IMR-90 (cell line): ENCODE data around the gene ERC2. TPM values are rescaled to one million over a fixed set of nuclear protein-coding genes. Genes with fewer than 3 reads are reported as not detected.

ENCODE experiments used
- ATAC-seq: fragments of 200-7000 bp; cut with Tn5 transposase; 2 replicates; pipeline ENCODE4 v1.9.1; 2020; ENCODE audit warnings: low read depth, mild to moderate bottlenecking, moderate library complexity
- BruUV-seq: library from RNA; stranded (reverse); fragments of 400-500 nt; replicated peaks from 2 replicates; lab custom pipeline; 2021; lab: Mats Ljungman, UMichigan
- CTCF ChIA-PET: fragments of 300-600 bp; formaldehyde crosslinking; extraction: SDS; loops from one replicate; lab custom pipeline; 2021; ENCODE audit warnings: antibody characterized with exemption; lab: Yijun Ruan, JAX
- POLR2A ChIA-PET: fragments of 300-600 bp; sonication (Branson Sonifier 250); formaldehyde crosslinking; loops from one replicate; lab custom pipeline; 2022; ENCODE audit warnings: antibody characterized with exemption; ENCODE audit not compliant: unreplicated experiment; lab: Charles Lee
- DNase-seq: peaks from one replicate; pipeline ENCODE4 v3.0.0; 2013
- H2AFZ ChIP-seq: replicated peaks from 2 replicates; pipeline ENCODE3; 2013; ENCODE audit warnings: low read length, mild to moderate bottlenecking; ENCODE audit not compliant: poor library complexity
- H2AK5ac ChIP-seq: 2 replicates; pipeline ENCODE4 v1.6.1; 2013; ENCODE audit warnings: low read depth, low read length, inconsistent platforms
- H2AK9ac ChIP-seq: replicated peaks from 2 replicates; pipeline ENCODE3; 2013; ENCODE audit warnings: mild to moderate bottlenecking, low read depth, low read length, moderate library complexity; ENCODE audit not compliant: poor library complexity
- H2BK120ac ChIP-seq: 2 replicates; pipeline ENCODE4 v1.6.1; 2013; ENCODE audit warnings: low read depth, low read length, inconsistent platforms
- H2BK15ac ChIP-seq: 3 replicates; pipeline ENCODE4 v1.6.1; 2013; ENCODE audit warnings: low read depth, low read length, inconsistent platforms
- H2BK20ac ChIP-seq: 2 replicates; pipeline ENCODE4 v1.6.1; 2013; ENCODE audit warnings: low read depth, mild to moderate bottlenecking, inconsistent platforms, low read length, moderate library complexity
- H2BK5ac ChIP-seq: 2 replicates; pipeline ENCODE4 v1.6.1; 2013; ENCODE audit warnings: mild to moderate bottlenecking, low read depth, low read length, inconsistent platforms; ENCODE audit not compliant: poor library complexity, severe bottlenecking
- H3K14ac ChIP-seq: replicated peaks from 2 replicates; pipeline ENCODE4 v1.6.1; 2013; ENCODE audit warnings: low read depth, low read length, inconsistent platforms
- H3K18ac ChIP-seq: 2 replicates; pipeline ENCODE4 v1.6.1; 2013; ENCODE audit warnings: low read depth, low read length, control low read depth
- H3K23ac ChIP-seq: 2 replicates; pipeline ENCODE4 v1.6.1; 2013; ENCODE audit warnings: low read depth, low read length, inconsistent platforms
- H3K27ac ChIP-seq: 2 replicates; pipeline ENCODE4 v1.5.1; 2013; ENCODE audit warnings: mild to moderate bottlenecking, control low read depth, low read length; ENCODE audit not compliant: insufficient read depth
- H3K27me3 ChIP-seq: 2 replicates; pipeline ENCODE4 v1.6.1; 2013; ENCODE audit warnings: low read length; ENCODE audit not compliant: control insufficient read depth, insufficient read depth
- H3K36me3 ChIP-seq: 2 replicates; pipeline ENCODE4 v1.6.1; 2013; ENCODE audit warnings: low read length, mixed read lengths; ENCODE audit not compliant: control insufficient read depth, insufficient read depth
- H3K4ac ChIP-seq: 2 replicates; pipeline ENCODE4 v1.6.1; 2013; ENCODE audit warnings: low read depth, low read length, inconsistent platforms
- H3K4me1 ChIP-seq: 2 replicates; pipeline ENCODE4 v1.6.1; 2013; ENCODE audit warnings: low read length, mixed read lengths; ENCODE audit not compliant: control insufficient read depth, insufficient read depth
- H3K4me2 ChIP-seq: 2 replicates; pipeline ENCODE4 v1.6.1; 2013; ENCODE audit warnings: low read depth, mild to moderate bottlenecking, control low read depth, low read length, moderate library complexity
- H3K4me3 ChIP-seq: 2 replicates; pipeline ENCODE4 v1.5.1; 2013; ENCODE audit warnings: low read depth, mild to moderate bottlenecking, control low read depth, low read length, moderate library complexity; ENCODE audit not compliant: insufficient read depth
- H3K56ac ChIP-seq: 2 replicates; pipeline ENCODE4 v1.6.1; 2013; ENCODE audit warnings: low read length, inconsistent platforms; ENCODE audit not compliant: insufficient read depth; ENCODE audit errors: extremely low read depth
- H3K79me1 ChIP-seq, 2 experiments: 2 replicates each; pipeline ENCODE4 v1.6.1; 2013; ENCODE audit warnings: low read length in 2 of 2, inconsistent platforms in 1 of 2, low read depth in 1 of 2
- H3K9ac ChIP-seq: 2 replicates; pipeline ENCODE4 v1.6.1; 2013; ENCODE audit warnings: low read depth, low read length, control low read depth
- H3K9me1 ChIP-seq: 2 replicates; pipeline ENCODE4 v1.6.1; 2013; ENCODE audit warnings: low read length, inconsistent platforms; ENCODE audit not compliant: insufficient read depth
- H3K9me3 ChIP-seq: 2 replicates; pipeline ENCODE4 v1.6.1; 2013; ENCODE audit warnings: low read length; ENCODE audit not compliant: control insufficient read depth, insufficient read depth
- H4K20me1 ChIP-seq: 2 replicates; pipeline ENCODE4 v1.6.1; 2013; ENCODE audit warnings: low read length, inconsistent platforms; ENCODE audit not compliant: insufficient read depth
- H4K5ac ChIP-seq: 2 replicates; pipeline ENCODE4 v1.6.1; 2013; ENCODE audit warnings: mild to moderate bottlenecking, low read depth, low read length, control low read depth
- H4K8ac ChIP-seq, 2 experiments: 2 replicates each; pipeline ENCODE4 v1.6.1; 2013; ENCODE audit warnings: low read depth in 2 of 2, low read length in 2 of 2, control low read depth in 1 of 2, inconsistent platforms in 1 of 2
- H4K91ac ChIP-seq: 2 replicates; pipeline ENCODE4 v1.6.1; 2013; ENCODE audit warnings: low read depth, low read length, inconsistent platforms; ENCODE audit not compliant: insufficient read depth
- BHLHE40 ChIP-seq: fragments of 150-350 bp; IDR thresholded peaks from 2 replicates; pipeline ENCODE4 v1.6.1; 2016; ENCODE audit warnings: mild to moderate bottlenecking, low read depth, low read length
- ELK1 ChIP-seq: fragments of 150-350 bp; IDR thresholded peaks from 2 replicates; pipeline ENCODE4 v1.6.1; 2016; ENCODE audit warnings: low read depth, mild to moderate bottlenecking, low read length, moderate library complexity, borderline replicate concordance
- MAZ ChIP-seq: IDR thresholded peaks from 2 replicates; pipeline ENCODE4 v1.6.1; 2012; ENCODE audit warnings: low read depth, mild to moderate bottlenecking, low read length, improper control_type of control experiment, moderate library complexity, borderline replicate concordance
- MXI1 ChIP-seq: IDR thresholded peaks from 2 replicates; pipeline ENCODE4 v1.6.1; 2012; ENCODE audit warnings: low read depth, mild to moderate bottlenecking, low read length, moderate library complexity, borderline replicate concordance
- NFE2L2 ChIP-seq: fragments of 150-350 bp; IDR thresholded peaks from 2 replicates; pipeline ENCODE4 v1.6.1; 2016; ENCODE audit warnings: low read depth, mild to moderate bottlenecking, low read length
- RAD21 ChIP-seq: IDR thresholded peaks from 2 replicates; pipeline ENCODE4 v1.6.1; 2012; ENCODE audit warnings: low read length, improper control_type of control experiment
- RCOR1 ChIP-seq: IDR thresholded peaks from 2 replicates; pipeline ENCODE4 v1.6.1; 2012; ENCODE audit warnings: mild to moderate bottlenecking, low read length, improper control_type of control experiment; ENCODE audit not compliant: insufficient replicate concordance
- RFX5 ChIP-seq: IDR thresholded peaks from 2 replicates; pipeline ENCODE4 v1.8.0; 2012; ENCODE audit warnings: low read depth, mild to moderate bottlenecking, low read length, moderate library complexity
- USF2 ChIP-seq: fragments of 150-350 bp; IDR thresholded peaks from 2 replicates; pipeline ENCODE4 v1.6.1; 2017; ENCODE audit warnings: mild to moderate bottlenecking, antibody characterized with exemption, low read length, low read depth
- WGBS, 2 experiments: methylation state at CpG; one replicate each; pipeline versions ENCODE4 v1.1.5 to v1.1.7; 2013; ENCODE audit warnings: missing lambda C conversion rate in 2 of 2; ENCODE audit not compliant: insufficient read length in 1 of 2; ENCODE audit errors: extremely low coverage in 2 of 2; 5-methylcytosine and 5-hydroxymethylcytosine counted together
- dilution Hi-C: fragments of 300-500 bp; cut with HindIII; formaldehyde crosslinking; loops from one replicate; pipeline ENCODE4 v1.14.3; 2018; ENCODE audit warnings: low sequenced_read_pairs; ENCODE audit not compliant: unreplicated experiment
- in situ Hi-C: fragments of 300-500 bp; cut with MboI; formaldehyde crosslinking; loops from 3 replicates; pipeline ENCODE4 v1.14.3; 2019; ENCODE audit warnings: low sequenced_read_pairs, inconsistent platforms, mixed read lengths
- intact Hi-C: fragments of 100-400 bp; cut with micrococcal nuclease; formaldehyde crosslinking; loops from 2 replicates; pipeline ENCODE4 v1.10.0; 2022
- polyA plus RNA-seq, 3 experiments: library from polyadenylated mRNA; depleted of rRNA; stranded (reverse); fragments of >200 nt; gene quantifications; 2 replicates each; pipeline ENCODE4 v1.2.3, GENCODE V29; 2012; ENCODE audit warnings: low replicate concordance in 1 of 3
- total RNA-seq: library from RNA; depleted of rRNA; stranded (reverse); fragments of >200 nt; gene quantifications from 2 replicates; pipeline ENCODE4 v1.2.3, GENCODE V29; 2012
- TF ChIP-seq, protein P1 (sequence below): conservative IDR thresholded peaks from 2 replicates; pipeline ENCODE4 v1.5.1; 2012; ENCODE audit warnings: mild to moderate bottlenecking, low read depth, low read length, improper control_type of control experiment

ERC2 gene
- total and polyA plus RNA-seq, 2 of the 4 experiments (the other 2 are of a cell fraction): 0.17 to 0.18 TPM

DNA sequence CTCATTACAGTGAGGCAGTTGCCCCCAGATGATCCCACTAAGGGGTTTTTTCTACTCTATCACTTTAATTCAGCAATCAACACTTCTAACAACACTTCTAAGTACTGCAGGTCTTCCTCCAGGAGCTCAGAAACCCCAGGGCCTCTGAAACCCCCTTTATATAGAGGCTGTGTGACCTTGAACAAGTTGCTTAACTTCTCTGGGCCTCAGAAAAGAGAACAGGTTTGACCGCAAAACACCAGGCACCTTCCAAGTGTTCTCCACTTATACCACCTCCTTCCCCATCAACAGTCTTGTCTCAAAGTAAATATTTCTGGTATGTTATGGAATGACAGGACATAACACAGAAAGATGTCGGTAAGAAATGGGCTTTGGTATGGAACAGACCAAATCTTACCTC is 895.5 kb downstream of the ERC2 start:
- Histone ChIP-seq H3K36me3 (no peaks in the 10 kb centered on the region), H3K79me1 (no peaks in the 10 kb centered on the region), H4K20me1 (no peaks in the 10 kb centered on the region), H3K9me1 (no peaks in the 10 kb centered on the region), H3K4me1 (peaks cover 2% of the 10 kb centered on the region; the same call in 1 of the 2 replicates), H3K27me3 (no peaks in the 10 kb centered on the region), H2AK9ac (no peak overlapping the region), H2AK5ac (no peak overlapping the region), H3K4ac (no peak overlapping the region), H2BK5ac (no peak overlapping the region), H3K18ac (no peak overlapping the region), H2BK120ac (no peak overlapping the region; the same call in 1 of the 2 replicates), H2BK15ac (no peak overlapping the region), H4K91ac (no peak overlapping the region), H2BK20ac (no peak overlapping the region), H3K27ac (no peak overlapping the region), H3K14ac (no peak overlapping the region), H3K4me3 (no peak overlapping the region), H3K9me3 (no peaks in the 10 kb centered on the region), H3K9ac (no peak overlapping the region), H3K56ac (no peak overlapping the region), H4K5ac (no peak overlapping the region), H3K23ac (no peak overlapping the region), H4K8ac (no peak overlapping the region), H3K4me2 (no peak overlapping the region), H2AFZ (no peak overlapping the region)
- no peak for DNase-seq
- in situ Hi-C loops (no loop called here), dilution Hi-C loops (no loop called here), intact Hi-C loops (no loop called here)
- CTCF ChIA-PET: no interaction called here
- no CpG with 5 or more reads among the region's 2 CpGs for WGBS, 2 experiments
- no TSS peak for BruUV-seq
- POLR2A ChIA-PET: no interaction called here
- no peak for ATAC-seq
- TF ChIP-seq RFX5 (no peak), MXI1 (no peak), ELK1 (no peak), BHLHE40 (no peak), MAZ (no peak), NFE2L2 (no peak), RCOR1 (no peak), RAD21 (no peak), USF2 (no peak)
- TF ChIP-seq, protein P1, sequence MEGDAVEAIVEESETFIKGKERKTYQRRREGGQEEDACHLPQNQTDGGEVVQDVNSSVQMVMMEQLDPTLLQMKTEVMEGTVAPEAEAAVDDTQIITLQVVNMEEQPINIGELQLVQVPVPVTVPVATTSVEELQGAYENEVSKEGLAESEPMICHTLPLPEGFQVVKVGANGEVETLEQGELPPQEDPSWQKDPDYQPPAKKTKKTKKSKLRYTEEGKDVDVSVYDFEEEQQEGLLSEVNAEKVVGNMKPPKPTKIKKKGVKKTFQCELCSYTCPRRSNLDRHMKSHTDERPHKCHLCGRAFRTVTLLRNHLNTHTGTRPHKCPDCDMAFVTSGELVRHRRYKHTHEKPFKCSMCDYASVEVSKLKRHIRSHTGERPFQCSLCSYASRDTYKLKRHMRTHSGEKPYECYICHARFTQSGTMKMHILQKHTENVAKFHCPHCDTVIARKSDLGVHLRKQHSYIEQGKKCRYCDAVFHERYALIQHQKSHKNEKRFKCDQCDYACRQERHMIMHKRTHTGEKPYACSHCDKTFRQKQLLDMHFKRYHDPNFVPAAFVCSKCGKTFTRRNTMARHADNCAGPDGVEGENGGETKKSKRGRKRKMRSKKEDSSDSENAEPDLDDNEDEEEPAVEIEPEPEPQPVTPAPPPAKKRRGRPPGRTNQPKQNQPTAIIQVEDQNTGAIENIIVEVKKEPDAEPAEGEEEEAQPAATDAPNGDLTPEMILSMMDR: no peak
